Putamen (tissue), 1 donor: Measurements from ENCODE around the gene TAGLN2.

Source experiments
- DNase-seq: peaks from one replicate; pipeline ENCODE4 v3.0.0-alpha.2; 2016; ENCODE audit warnings: low spot score

The TAGLN2 gene

GRCh38 chr1:159949123-159949522 is 23.8 kb upstream of the TAGLN2 start:
- no peak for DNase-seq

- DNase-seq = no peak
Measured at GRCh38 chr1:159947942-159948341, 22.6 kb upstream of the TAGLN2 start.

GRCh38 chr1:159946242-159947187 is 21.2 kb upstream of the TAGLN2 start:
- DNase-seq = no peak

- DNase-seq = peak; percentile 68
Measured at GRCh38 chr1:159945483-159946241, 20.4 kb upstream of the TAGLN2 start, which contains the start of gene IGSF9. IGSF9 (minus strand) TSS chr1:159945613; CDS start chr1:159943454, 2,159 bp downstream.

- no peak for DNase-seq
Measured at GRCh38 chr1:159944623-159945455, 19.5 kb upstream of the TAGLN2 start.

- no peak for DNase-seq
Measured at GRCh38 chr1:159943908-159944622, 18.8 kb upstream of the TAGLN2 start.

GRCh38 chr1:159943278-159943640 is 18.0 kb upstream of the TAGLN2 start:
- no peak for DNase-seq

- DNase-seq = no peak
Measured at GRCh38 chr1:159942632-159943277, 17.4 kb upstream of the TAGLN2 start.

GRCh38 chr1:159941591-159942560 is 16.6 kb upstream of the TAGLN2 start:
- no peak for DNase-seq

- no peak for DNase-seq
Measured at GRCh38 chr1:159941141-159941540, 15.8 kb upstream of the TAGLN2 start.

- DNase-seq = no peak
Measured at GRCh38 chr1:159940006-159940620, 14.8 kb upstream of the TAGLN2 start.

GRCh38 chr1:159939678-159940002 is 14.3 kb upstream of the TAGLN2 start:
- no peak for DNase-seq

- DNase-seq = no peak
Measured at GRCh38 chr1:159938905-159939677, 13.8 kb upstream of the TAGLN2 start.

GRCh38 chr1:159938211-159938852 is 13.0 kb upstream of the TAGLN2 start:
- DNase-seq = no peak

GRCh38 chr1:159937054-159937750 is 11.9 kb upstream of the TAGLN2 start:
- DNase-seq = no peak

GRCh38 chr1:159936273-159936904 is 11.1 kb upstream of the TAGLN2 start:
- DNase-seq = no peak

GRCh38 chr1:159935719-159936272 is 10.5 kb upstream of the TAGLN2 start:
- no peak for DNase-seq
